MM.1S (cell line): Measurements from ENCODE around the gene SP1.

Source experiments
- DNase-seq: peaks from one replicate; pipeline ENCODE4 v3.0.0-alpha.2; 2015
- H2AFZ ChIP-seq: fragments of 300-600 bp; sonication (generic); 2 replicates; pipeline ENCODE4 v1.6.0; 2016; ENCODE audit warnings: antibody characterized with exemption, low read length
- H3F3A ChIP-seq: fragments of 300-600 bp; sonication (generic); 2 replicates; pipeline ENCODE4 v1.6.1; 2016; ENCODE audit warnings: mild to moderate bottlenecking, antibody characterized with exemption, low read length, moderate library complexity, mixed read lengths; ENCODE audit not compliant: insufficient read depth
- H3K27ac ChIP-seq: fragments of 300-600 bp; sonication (generic); 2 replicates; pipeline ENCODE4 v1.5.1; 2016; ENCODE audit warnings: mild to moderate bottlenecking, low read length
- H3K27me3 ChIP-seq: fragments of 300-600 bp; sonication (generic); replicated peaks from 2 replicates; pipeline ENCODE4 v1.6.0; 2016; ENCODE audit warnings: low read length; ENCODE audit not compliant: insufficient read depth
- H3K36me3 ChIP-seq: fragments of 300-600 bp; sonication (generic); replicated peaks from 2 replicates; pipeline ENCODE4 v1.6.1; 2016; ENCODE audit warnings: mild to moderate bottlenecking, low read length, mixed read lengths; ENCODE audit not compliant: insufficient read depth
- H3K4me1 ChIP-seq: fragments of 300-600 bp; sonication (generic); 2 replicates; pipeline ENCODE4 v1.6.1; 2016; ENCODE audit warnings: low read length, mixed read lengths
- H3K4me2 ChIP-seq: fragments of 300-600 bp; sonication (generic); 2 replicates; pipeline ENCODE4 v1.6.0; 2016; ENCODE audit warnings: low read depth, low read length
- H3K4me3 ChIP-seq: fragments of 300-600 bp; sonication (generic); 2 replicates; pipeline ENCODE4 v1.5.1; 2016; ENCODE audit warnings: low read length, mixed read lengths
- H3K79me2 ChIP-seq: fragments of 300-600 bp; sonication (generic); 2 replicates; pipeline ENCODE4 v1.6.1; 2016; ENCODE audit warnings: mixed run types, low read length, mixed read lengths
- H3K9ac ChIP-seq: fragments of 300-600 bp; sonication (generic); 2 replicates; pipeline ENCODE4 v1.6.1; 2016; ENCODE audit warnings: low read length, mixed read lengths
- H3K9me2 ChIP-seq: fragments of 300-600 bp; sonication (generic); replicated peaks from 2 replicates; pipeline ENCODE4 v1.6.1; 2016; ENCODE audit warnings: mild to moderate bottlenecking, low read length, mixed read lengths; ENCODE audit not compliant: insufficient read depth
- H3K9me3 ChIP-seq: fragments of 300-600 bp; sonication (generic); replicated peaks from 2 replicates; pipeline ENCODE4 v1.6.1; 2016; ENCODE audit warnings: mild to moderate bottlenecking, low read length, mixed read lengths; ENCODE audit not compliant: insufficient read depth
- H4K20me1 ChIP-seq: fragments of 300-600 bp; sonication (generic); 2 replicates; pipeline ENCODE4 v1.6.1; 2016; ENCODE audit warnings: mild to moderate bottlenecking, low read length, moderate library complexity, mixed read lengths; ENCODE audit not compliant: insufficient read depth
- CTCF ChIP-seq: fragments of 300-600 bp; sonication (generic); IDR thresholded peaks from 2 replicates; pipeline ENCODE4 v1.5.1; 2016; ENCODE audit warnings: antibody characterized with exemption, low read length, mixed read lengths
- EZH2 ChIP-seq: fragments of 300-600 bp; sonication (generic); optimal IDR thresholded peaks from 2 replicates; pipeline ENCODE3; 2017; ENCODE audit warnings: low read depth, mild to moderate bottlenecking, antibody characterized with exemption, low read length, mixed read lengths
- EZH2phosphoT487 ChIP-seq: fragments of 300-600 bp; sonication (generic); IDR thresholded peaks from 2 replicates; pipeline ENCODE4 v1.6.1; 2018; ENCODE audit warnings: antibody characterized with exemption, low read length

Gene SP1

GRCh38 chr12:53333289-53333688 is 46.7 kb upstream of the SP1 start:
- TF ChIP-seq EZH2phosphoT487 (no peak), EZH2 (no peak), CTCF (no peak)
- Histone ChIP-seq H3K27me3 (peaks cover 10% of the 10 kb centered on the region; the same call in 1 of the 2 replicates), H3F3A (no peaks in the 10 kb centered on the region), H3K9me3 (no peaks in the 10 kb centered on the region), H3K4me3 (no peak overlapping the region), H3K9ac (no peak overlapping the region), H3K4me1 (no peaks in the 10 kb centered on the region), H2AFZ (no peak overlapping the region), H4K20me1 (no peaks in the 10 kb centered on the region), H3K9me2 (no peaks in the 10 kb centered on the region), H3K27ac (no peak overlapping the region), H3K36me3 (no peaks in the 10 kb centered on the region), H3K4me2 (no peak overlapping the region), H3K79me2 (no peaks in the 10 kb centered on the region)
- no peak for DNase-seq

- no peak overlapping the region for H3K4me2 ChIP-seq
- H3F3A ChIP-seq = no peaks in the 10 kb centered on the region
- TF ChIP-seq CTCF (no peak), EZH2phosphoT487 (no peak), EZH2 (no peak)
- H3K36me3 ChIP-seq = no peaks in the 10 kb centered on the region
- H3K27ac ChIP-seq = no peak overlapping the region
- H4K20me1 ChIP-seq = no peaks in the 10 kb centered on the region
- no peak overlapping the region for H3K4me3 ChIP-seq
- H3K4me1 ChIP-seq = no peaks in the 10 kb centered on the region
- H3K9me3 ChIP-seq = no peaks in the 10 kb centered on the region
- no peak overlapping the region for H3K9ac ChIP-seq
- no peaks in the 10 kb centered on the region for H3K9me2 ChIP-seq
- H2AFZ ChIP-seq = no peak overlapping the region
- H3K79me2 ChIP-seq = no peaks in the 10 kb centered on the region
- peaks cover 12% of the 10 kb centered on the region; the same call in 1 of the 2 replicates for H3K27me3 ChIP-seq
- DNase-seq = no peak
Measured at GRCh38 chr12:53333845-53334244, 46.1 kb upstream of the SP1 start.

- Histone ChIP-seq H2AFZ (no peak overlapping the region), H4K20me1 (no peaks in the 10 kb centered on the region), H3K27ac (no peak overlapping the region), H3K36me3 (no peaks in the 10 kb centered on the region), H3F3A (no peaks in the 10 kb centered on the region), H3K79me2 (no peaks in the 10 kb centered on the region), H3K9ac (no peak overlapping the region), H3K9me2 (no peaks in the 10 kb centered on the region), H3K9me3 (no peaks in the 10 kb centered on the region), H3K27me3 (peaks cover 14% of the 10 kb centered on the region; the same call in 1 of the 2 replicates), H3K4me1 (no peaks in the 10 kb centered on the region), H3K4me3 (no peak overlapping the region), H3K4me2 (no peak overlapping the region)
- TF ChIP-seq EZH2phosphoT487 = no peak
- no peak for DNase-seq
Measured at GRCh38 chr12:53334822-53335221, 45.2 kb upstream of the SP1 start.

GRCh38 chr12:53336181-53336681 is 43.7 kb upstream of the SP1 start, which contains the start of gene SP7:
Gene SP7 (minus strand): TSS chr12:53336354. CDS start chr12:53335646, 708 bp downstream.
- H3K9me2 ChIP-seq = no peaks in the 10 kb centered on the region
- DNase-seq = no peak

More at GRCh38 chr12:53336181-53336681, 43.7 kb upstream of the SP1 start, which contains the start of gene SP7:
- no peaks in the 10 kb centered on the region for H3F3A ChIP-seq
- H2AFZ ChIP-seq = no peak within 1 kb of the TSS
- no peak within 1 kb of the TSS for H3K4me2 ChIP-seq
- TF ChIP-seq EZH2phosphoT487 (no peak), EZH2 (no peak), CTCF (no peak)
- H3K36me3 ChIP-seq = no peaks in the 10 kb centered on the region
- H3K9ac ChIP-seq = no peak within 1 kb of the TSS
- H3K9me3 ChIP-seq = no peaks in the 10 kb centered on the region
- H3K27me3 ChIP-seq = peaks cover 21% of the 10 kb centered on the region; the same call in 1 of the 2 replicates
- H3K27ac ChIP-seq = no peak within 1 kb of the TSS
- no peak within 1 kb of the TSS for H3K4me3 ChIP-seq
- no peaks in the 10 kb centered on the region for H3K79me2 ChIP-seq
- H3K4me1 ChIP-seq = no peaks in the 10 kb centered on the region
- no peaks in the 10 kb centered on the region for H4K20me1 ChIP-seq
